AG10803 (cell line): Measurements from ENCODE around the gene ANKRD63.

Source experiments
- DNase-seq: peaks from one replicate; pipeline ENCODE4 v3.0.0; 2010; ENCODE audit warnings: low read depth
- H3K4me3 ChIP-seq: 2 replicates; pipeline ENCODE4 v1.5.1; 2011; ENCODE audit warnings: mild to moderate bottlenecking, low read length, control low read depth
- CTCF ChIP-seq: conservative IDR thresholded peaks from 2 replicates; pipeline ENCODE4 v1.5.1; 2011; ENCODE audit warnings: mild to moderate bottlenecking, low read length, control low read depth, inconsistent platforms

Gene ANKRD63

GRCh38 chr15:40328176-40328575, 45.3 kb upstream of the ANKRD63 start:
- H3K4me3 ChIP-seq, result no peak overlapping the region
- TF ChIP-seq CTCF, result no peak
- peak; percentile 81 for DNase-seq

DNA sequence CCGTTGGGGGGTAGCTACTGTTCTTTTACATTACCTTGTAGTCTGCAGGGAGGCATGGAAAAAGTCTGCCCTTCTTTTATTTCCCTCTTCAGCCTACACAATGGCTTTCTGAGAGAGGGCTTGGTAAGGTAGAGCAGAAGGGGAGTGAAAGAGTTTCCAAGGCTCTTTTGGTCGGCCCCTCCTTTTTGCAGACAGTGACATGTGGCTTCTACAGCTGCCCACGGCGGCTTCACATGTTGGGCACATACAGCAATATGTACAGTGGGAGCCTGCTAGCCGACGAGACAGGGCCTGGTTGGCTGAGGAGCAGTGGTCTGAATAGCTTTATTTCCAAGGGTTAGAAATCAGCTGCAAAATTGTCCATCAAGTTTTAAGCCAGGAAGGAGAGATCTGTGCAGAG, 44.6 kb upstream of the ANKRD63 start:
- DNase-seq, result no peak
- no peak for TF ChIP-seq CTCF
- no peak overlapping the region for H3K4me3 ChIP-seq

- no peak for TF ChIP-seq CTCF
- DNase-seq, result no peak
- H3K4me3 ChIP-seq, result peak overlapping the region; percentile 74
Measured at GRCh38 chr15:40325700-40326099, 42.8 kb upstream of the ANKRD63 start.

DNA sequence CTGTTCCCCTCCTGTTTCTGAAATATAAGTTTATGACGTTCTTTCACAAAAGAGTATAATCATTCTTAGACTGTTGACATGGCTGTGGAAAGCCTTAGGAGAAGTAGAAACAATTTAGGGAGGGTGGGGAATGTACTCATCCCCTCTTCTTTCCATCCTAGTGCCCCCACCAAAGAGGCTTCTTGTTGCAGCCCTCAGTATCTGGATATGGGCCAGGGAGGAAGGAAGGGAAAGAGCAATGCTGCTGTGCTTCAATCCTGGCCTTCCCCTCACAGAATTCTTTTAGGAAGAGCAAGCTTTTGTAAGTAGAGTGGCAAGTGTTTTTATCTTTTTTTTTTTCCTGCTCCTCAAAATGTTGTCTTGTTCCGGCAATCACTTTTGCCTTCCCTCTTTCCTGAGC, 42.3 kb upstream of the ANKRD63 start:
- no peak for TF ChIP-seq CTCF
- no peak for DNase-seq
- H3K4me3 ChIP-seq, result peak overlapping the region; percentile 74

- peak overlapping the region; percentile 74 for H3K4me3 ChIP-seq
- TF ChIP-seq CTCF, result no peak
- no peak for DNase-seq
Measured at GRCh38 chr15:40323953-40324937, 41.4 kb upstream of the ANKRD63 start.

GRCh38 chr15:40323239-40323952, 40.5 kb upstream of the ANKRD63 start, which contains the start of gene INAFM2:
TSS of gene INAFM2 (plus strand) at chr15:40323692. CDS start at chr15:40324056, 364 bp downstream.
- TF ChIP-seq CTCF, result peak; percentile 44
- DNase-seq, result peak; percentile 92
- H3K4me3 ChIP-seq, result peak within 1 kb of the TSS; percentile 74
